ENCODE results near the gene CENPU. TPM values are rescaled to one million over a fixed set of nuclear protein-coding genes. Genes with fewer than 3 reads are reported as not detected.
"Not testable (repeated sequence)": the region's sequence is repeated elsewhere in the genome, so short reads cannot be mapped to it uniquely, and the experiment has no call there.

The CENPU gene
- total RNA-seq, 1 experiment from 2014 or later, result 38.2 TPM

GRCh38 chr4:184662236-184662635, 71.7 kb downstream of the CENPU start:
- no peaks in the 10 kb centered on the region for H3K9me3 ChIP-seq (ENCODE audit: low read length)
- no TSS peak for BruUV-seq (replicated peaks)
- ChIA-PET POLR2A (ENCODE audit: unreplicated experiment) (no interaction called here), CTCF (no interaction called here)
- no peaks in the 10 kb centered on the region for H3K9me2 ChIP-seq (replicated peaks; ENCODE audit: low read length)
- no peaks in the 10 kb centered on the region for H3K4me1 ChIP-seq (ENCODE audit: insufficient read depth, low read length)
- no peak overlapping the region for H3K4me2 ChIP-seq (ENCODE audit: low read length)
- no peaks in the 10 kb centered on the region for H4K20me1 ChIP-seq (ENCODE audit: low read length)
- H3K79me2 ChIP-seq (ENCODE audit: low read length), result no peaks in the 10 kb centered on the region
- DNase-seq (no peak), ATAC-seq (no peak)
- intact Hi-C loops (cut with micrococcal nuclease), result no loop called here
- no peak for TF ChIP-seq EZH2phosphoT487 (IDR thresholded peaks at IDR 0.05; ENCODE audit: borderline replicate concordance, low read length)
- no peak for TF ChIP-seq EZH2 (IDR thresholded peaks at IDR 0.05; ENCODE audit: low read length, unreplicated experiment)
- no peak for TF ChIP-seq CTCF (conservative IDR thresholded peaks at IDR 0.05; ENCODE audit: low read depth, low read length)
- no peak overlapping the region for H3K27ac ChIP-seq (ENCODE audit: low read length)
- no peak overlapping the region for H3K4me3 ChIP-seq (ENCODE audit: low read length)
- no peaks in the 10 kb centered on the region for H3K27me3 ChIP-seq (ENCODE audit: low read length)
- no peaks in the 10 kb centered on the region for H3K36me3 ChIP-seq (ENCODE audit: low read depth, low read length)
- no peak overlapping the region for H2AFZ ChIP-seq (ENCODE audit: low read length)
- no peak overlapping the region for H3K9ac ChIP-seq (ENCODE audit: low read length)
- no peaks in the 10 kb centered on the region for H3F3A ChIP-seq (ENCODE audit: low read length, unreplicated experiment)

- no peaks in the 10 kb centered on the region for H3F3A ChIP-seq (ENCODE audit: low read length, unreplicated experiment)
- H3K27ac ChIP-seq (ENCODE audit: low read length), result no peak overlapping the region
- intact Hi-C loops (cut with micrococcal nuclease), result no loop called here
- DNase-seq (no peak), ATAC-seq (no peak)
- H3K36me3 ChIP-seq (ENCODE audit: low read depth, low read length), result no peaks in the 10 kb centered on the region
- no peak overlapping the region for H2AFZ ChIP-seq (ENCODE audit: low read length)
- ChIA-PET POLR2A (ENCODE audit: unreplicated experiment) (no interaction called here), CTCF (no interaction called here)
- H3K79me2 ChIP-seq (ENCODE audit: low read length), result no peaks in the 10 kb centered on the region
- no peaks in the 10 kb centered on the region for H3K9me3 ChIP-seq (ENCODE audit: low read length)
- no peaks in the 10 kb centered on the region for H3K9me2 ChIP-seq (replicated peaks; ENCODE audit: low read length)
- no peak for TF ChIP-seq CTCF (conservative IDR thresholded peaks at IDR 0.05; ENCODE audit: low read depth, low read length)
- TF ChIP-seq EZH2phosphoT487 (IDR thresholded peaks at IDR 0.05; ENCODE audit: borderline replicate concordance, low read length), result no peak
- no peak for TF ChIP-seq EZH2 (IDR thresholded peaks at IDR 0.05; ENCODE audit: low read length, unreplicated experiment)
- no peaks in the 10 kb centered on the region for H3K27me3 ChIP-seq (ENCODE audit: low read length)
- H4K20me1 ChIP-seq (ENCODE audit: low read length), result no peaks in the 10 kb centered on the region
- no peak overlapping the region for H3K4me2 ChIP-seq (ENCODE audit: low read length)
- no peaks in the 10 kb centered on the region for H3K4me1 ChIP-seq (ENCODE audit: insufficient read depth, low read length)
- H3K4me3 ChIP-seq (ENCODE audit: low read length), result no peak overlapping the region
- no peak overlapping the region for H3K9ac ChIP-seq (ENCODE audit: low read length)
- BruUV-seq (replicated peaks), result no TSS peak
Observed at GRCh38 chr4:184660978-184661377, 72.9 kb downstream of the CENPU start.

- H3K9ac ChIP-seq (ENCODE audit: low read length); H3K4me1 ChIP-seq (ENCODE audit: insufficient read depth, low read length); H3K9me3 ChIP-seq (ENCODE audit: low read length); H3F3A ChIP-seq (ENCODE audit: low read length, unreplicated experiment); CTCF ChIA-PET; DNase-seq; H4K20me1 ChIP-seq (ENCODE audit: low read length); H3K36me3 ChIP-seq (ENCODE audit: low read depth, low read length); H3K9me2 ChIP-seq (replicated peaks; ENCODE audit: low read length); H3K79me2 ChIP-seq (ENCODE audit: low read length); H3K4me3 ChIP-seq (ENCODE audit: low read length); H2AFZ ChIP-seq (ENCODE audit: low read length); H3K27me3 ChIP-seq (ENCODE audit: low read length); H3K27ac ChIP-seq (ENCODE audit: low read length); ATAC-seq; BruUV-seq (replicated peaks); intact Hi-C loops (cut with micrococcal nuclease); H3K4me2 ChIP-seq (ENCODE audit: low read length); POLR2A ChIA-PET (ENCODE audit: unreplicated experiment): not testable (repeated sequence)
Observed at GRCh38 chr4:184657820-184658219, 76.1 kb downstream of the CENPU start.
